Thymus (tissue), 11 donors: ENCODE measurements around the gene ARL8B. TPM values are rescaled to one million over a fixed set of nuclear protein-coding genes. Genes with fewer than 3 reads are reported as not detected.

ENCODE experiments used
- DNase-seq, 9 donors: peaks; one replicate each; pipeline ENCODE4 v3.0.0-alpha.2; 2013; ENCODE audit warnings: low spot score in 9 of 9, low read depth in 6 of 9, missing footprints in 1 of 9
- H3K27ac ChIP-seq, 2 donors: one replicate each; pipeline ENCODE4 v1.5.1; 2013; ENCODE audit warnings: control low read depth in 1 of 2, low read depth in 1 of 2, low read length in 1 of 2, mild to moderate bottlenecking in 1 of 2, moderate library complexity in 1 of 2
- H3K27me3 ChIP-seq, 2 donors: one replicate each; pipeline ENCODE4 v1.5.1; 2013; ENCODE audit warnings: low read length in 1 of 2; ENCODE audit not compliant: control insufficient read depth in 2 of 2, insufficient read depth in 1 of 2
- H3K36me3 ChIP-seq, 2 donors: one replicate each; pipeline ENCODE4 v1.5.1; 2013; ENCODE audit warnings: low read length in 1 of 2, mild to moderate bottlenecking in 1 of 2, moderate library complexity in 1 of 2; ENCODE audit not compliant: control insufficient read depth in 2 of 2, insufficient read depth in 2 of 2
- H3K4me1 ChIP-seq, 2 donors: one replicate each; pipeline ENCODE4 v1.5.1; 2013; ENCODE audit warnings: low read length in 2 of 2; ENCODE audit not compliant: control insufficient read depth in 2 of 2, insufficient read depth in 2 of 2
- H3K4me3 ChIP-seq, 2 donors: one replicate each; pipeline ENCODE4 v1.5.1; 2013; ENCODE audit warnings: low read length in 2 of 2, control low read depth in 1 of 2, mild to moderate bottlenecking in 1 of 2
- H3K9me3 ChIP-seq, 2 donors: one replicate each; pipeline ENCODE4 v1.5.1; 2013; ENCODE audit warnings: low read length in 1 of 2, mild to moderate bottlenecking in 1 of 2; ENCODE audit not compliant: control insufficient read depth in 2 of 2, insufficient read depth in 1 of 2
- WGBS: extraction: QIAGEN DNeasy Blood & Tissue Kit; methylation state at CpG from one replicate; pipeline ENCODE4 v1.1.7; 2013; 5-methylcytosine and 5-hydroxymethylcytosine counted together
- polyA plus RNA-seq: library from polyadenylated mRNA; stranded (reverse); fragments of 200-250 nt; gene quantifications from one replicate; pipeline ENCODE4 v1.2.3, GENCODE V29; 2013
- total RNA-seq: library from RNA; stranded (reverse); fragments of 120-200 nt; gene quantifications from one replicate; pipeline ENCODE4 v1.2.4, GENCODE V29; 2013
- donor health status: healthy.

The ARL8B gene
- total and polyA plus RNA-seq, 2 donors, result 29.8 to 53.2 TPM

DNA sequence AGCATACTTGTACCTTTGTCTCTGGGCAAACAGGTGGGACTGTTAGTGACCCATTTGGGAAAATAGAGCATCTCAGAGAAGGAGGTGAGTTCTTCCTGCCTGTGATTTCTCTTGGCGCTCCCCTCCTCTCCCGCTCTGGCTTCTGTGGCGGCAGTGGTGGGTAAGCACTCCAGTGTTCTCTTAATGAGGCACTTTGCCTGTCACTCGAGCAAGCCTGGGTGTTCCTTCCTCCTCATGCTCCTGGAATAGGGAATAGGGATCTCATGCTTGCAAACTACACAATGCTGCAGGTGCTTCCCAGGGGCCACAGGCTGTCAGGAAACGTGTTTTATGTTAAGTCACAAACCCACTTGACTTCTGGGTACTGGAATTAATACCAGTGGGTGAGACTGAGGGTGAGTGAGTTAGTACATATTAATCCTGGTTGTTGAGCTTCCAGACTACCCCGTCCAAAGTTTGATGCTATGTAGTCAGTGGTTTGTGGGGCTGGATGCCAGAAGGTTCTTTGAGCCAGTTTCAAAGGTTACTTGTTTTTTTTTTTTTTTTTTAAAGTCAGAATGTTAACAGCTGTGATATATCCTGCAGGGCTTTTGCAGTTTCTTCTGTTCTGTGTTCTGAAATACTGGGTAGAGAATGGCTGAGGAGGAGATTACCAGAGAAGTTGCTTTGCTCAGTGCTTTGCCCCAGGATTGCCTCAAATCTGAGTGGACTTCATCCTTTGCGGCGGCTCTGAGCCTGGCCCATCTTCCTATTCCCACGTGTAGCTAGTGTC lies 95.9 kb downstream of the ARL8B start:
- H3K36me3 ChIP-seq, result peaks cover 75 to 89% of the 10 kb centered on the region in 2 donors
- no peak for DNase-seq
- WGBS, result 96% methylated on average over 9 of the region's 9 CpGs

DNA sequence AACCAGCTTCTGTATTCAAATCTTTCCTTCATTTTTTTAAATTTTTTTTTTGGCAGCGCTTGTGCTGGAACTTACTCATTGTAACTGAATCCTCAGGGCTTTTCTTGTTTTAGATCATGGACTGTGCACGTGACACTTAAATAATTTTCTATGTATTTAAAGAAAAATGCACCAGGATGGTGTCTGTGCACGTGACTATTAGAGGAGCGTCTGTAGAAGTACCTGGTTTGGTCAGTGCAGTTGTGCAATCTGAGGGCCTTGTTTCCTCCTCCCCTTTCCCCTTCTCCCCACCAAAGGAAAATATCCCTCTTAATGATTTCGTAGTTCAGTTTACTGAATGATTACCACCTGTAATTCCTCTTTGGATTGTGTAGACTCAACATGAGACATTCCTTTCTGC lies 96.7 kb downstream of the ARL8B start:
- peaks cover 0 to 13% of the 10 kb centered on the region in 2 donors for H3K4me1 ChIP-seq
- 95% methylated on average over 5 of the region's 5 CpGs for WGBS
- peaks cover 0 to 2% of the 10 kb centered on the region in 2 donors for H3K9me3 ChIP-seq
- peak overlapping the region in 1 of 2 donors; percentile 65 for H3K27ac ChIP-seq
- peaks cover 67 to 81% of the 10 kb centered on the region in 2 donors for H3K36me3 ChIP-seq
- DNase-seq, result no peak
- H3K27me3 ChIP-seq, result no peaks in the 10 kb centered on the region
- H3K4me3 ChIP-seq, result no peak overlapping the region

More for the DNA sequence above, 95.9 kb downstream of the ARL8B start:
- Histone ChIP-seq H3K9me3 (peaks cover 0 to 2% of the 10 kb centered on the region in 2 donors), H3K27ac (peak overlapping the region in 1 of 2 donors; percentile 65), H3K4me3 (no peak overlapping the region), H3K27me3 (no peaks in the 10 kb centered on the region), H3K4me1 (peaks cover 0 to 13% of the 10 kb centered on the region in 2 donors)

DNA sequence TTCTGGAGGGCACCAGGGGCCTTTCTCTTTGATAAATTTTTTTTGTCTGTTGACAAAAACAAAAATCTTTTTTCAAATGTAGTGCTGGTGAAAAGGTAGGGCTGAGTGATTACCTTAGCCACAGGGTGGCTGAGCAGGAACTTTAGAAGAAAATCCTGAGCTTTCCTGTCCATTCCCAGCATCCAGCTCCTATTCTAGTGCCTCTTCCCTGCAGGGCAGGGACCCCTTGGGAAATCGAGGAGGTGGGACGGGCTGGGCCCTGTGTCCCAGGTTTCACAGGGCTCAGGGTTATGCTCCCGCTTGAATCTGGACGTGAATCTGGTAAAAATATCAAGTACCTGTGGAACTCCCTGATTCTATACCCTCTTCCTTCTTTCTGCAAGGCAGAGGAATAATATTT lies 97.1 kb downstream of the ARL8B start:
- H3K27ac ChIP-seq, result no peak overlapping the region
- H3K4me1 ChIP-seq, result peaks cover 0 to 13% of the 10 kb centered on the region in 2 donors
- no peak for DNase-seq
- H3K9me3 ChIP-seq, result peaks cover 0 to 2% of the 10 kb centered on the region in 2 donors
- H3K27me3 ChIP-seq, result no peaks in the 10 kb centered on the region
- 96% methylated on average over 4 of the region's 4 CpGs for WGBS
- peaks cover 63 to 77% of the 10 kb centered on the region in 2 donors for H3K36me3 ChIP-seq
- no peak overlapping the region for H3K4me3 ChIP-seq

DNA sequence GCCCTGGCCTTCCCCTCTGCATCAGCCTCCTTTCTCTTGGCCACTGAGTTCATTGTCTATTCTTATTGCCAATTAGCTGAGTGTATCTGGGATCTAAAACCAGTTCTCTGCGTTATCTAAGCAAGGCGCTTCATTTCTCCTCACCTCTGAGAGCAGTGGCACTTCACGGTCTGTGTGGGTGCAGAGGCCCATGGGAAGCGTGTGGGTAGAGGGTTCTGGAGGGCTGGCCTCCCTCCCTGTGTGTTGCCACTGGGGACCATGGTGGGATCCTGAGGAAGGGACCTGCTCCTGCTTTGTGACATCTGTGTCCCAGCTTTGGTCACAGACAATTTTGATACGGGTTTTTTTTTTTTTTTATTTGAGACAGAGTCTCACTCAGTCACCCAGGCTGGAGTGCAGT lies 98.1 kb downstream of the ARL8B start:
- Histone ChIP-seq H3K27me3 (no peaks in the 10 kb centered on the region), H3K4me3 (no peak overlapping the region), H3K27ac (peak overlapping the region in 1 of 2 donors; percentile 24), H3K9me3 (peaks cover 0 to 2% of the 10 kb centered on the region in 2 donors), H3K4me1 (peaks cover 0 to 13% of the 10 kb centered on the region in 2 donors), H3K36me3 (peaks cover 53 to 67% of the 10 kb centered on the region in 2 donors)
- 70% methylated on average over 5 of the region's 5 CpGs for WGBS
- DNase-seq, result no peak

- WGBS, result 86% methylated on average over 11 of the region's 11 CpGs
- H3K27me3 ChIP-seq, result no peaks in the 10 kb centered on the region
- H3K4me1 ChIP-seq, result peaks cover 0 to 13% of the 10 kb centered on the region in 2 donors
- no peak overlapping the region for H3K27ac ChIP-seq
- no peak for DNase-seq
- H3K36me3 ChIP-seq, result peaks cover 47 to 61% of the 10 kb centered on the region in 2 donors
- H3K4me3 ChIP-seq, result no peak overlapping the region
- peaks cover 0 to 2% of the 10 kb centered on the region in 2 donors for H3K9me3 ChIP-seq
Measured at GRCh38 chr3:5220667-5221431, 98.8 kb downstream of the ARL8B start.

- peaks cover 0 to 13% of the 10 kb centered on the region in 2 donors for H3K4me1 ChIP-seq
- peaks cover 41 to 52% of the 10 kb centered on the region in 2 donors for H3K36me3 ChIP-seq
- peaks cover 0 to 2% of the 10 kb centered on the region in 2 donors for H3K9me3 ChIP-seq
- no peak for DNase-seq
- WGBS, result 65% methylated on average over 6 of the region's 6 CpGs
- no peaks in the 10 kb centered on the region for H3K27me3 ChIP-seq
- no peak overlapping the region for H3K27ac ChIP-seq
- H3K4me3 ChIP-seq, result no peak overlapping the region
Measured at GRCh38 chr3:5221701-5222100, 99.6 kb downstream of the ARL8B start.

DNA sequence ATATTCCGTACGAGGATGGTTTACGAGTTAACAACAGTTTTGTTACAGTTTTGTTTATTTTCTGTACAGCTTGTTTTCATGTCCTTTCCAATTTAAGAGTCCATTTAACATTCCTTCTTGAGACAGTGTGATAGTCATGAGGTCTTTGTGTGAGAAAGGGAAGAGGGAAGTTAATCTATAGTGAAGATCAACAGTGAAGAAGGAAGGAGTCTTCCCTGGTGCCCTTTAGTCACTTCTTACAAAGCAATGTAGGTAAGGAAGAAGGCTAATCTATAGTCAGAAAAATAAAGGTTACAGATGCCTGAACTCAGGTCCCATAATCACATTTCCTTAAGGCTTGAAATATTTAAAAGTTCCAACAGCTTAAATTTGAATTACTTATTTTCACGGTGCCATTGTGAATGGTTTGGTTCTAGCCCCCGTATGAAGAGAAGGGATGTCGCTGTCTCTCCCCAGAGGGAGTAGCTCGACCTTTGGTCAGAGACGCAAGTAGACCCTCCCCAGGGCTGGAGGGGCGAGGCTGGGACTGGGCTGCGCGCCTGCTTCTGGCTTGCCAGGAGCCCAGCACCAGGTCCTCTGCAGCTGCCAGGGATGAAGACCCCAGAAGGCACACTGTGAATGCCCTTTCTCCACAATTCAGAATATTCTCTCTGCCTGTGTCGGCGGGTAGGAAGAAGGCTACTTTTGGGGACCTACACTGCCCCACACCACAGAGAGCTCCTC lies 100.4 kb downstream of the ARL8B start:
- Histone ChIP-seq H3K4me1 (peaks cover 0 to 9% of the 10 kb centered on the region in 2 donors), H3K27me3 (no peaks in the 10 kb centered on the region), H3K4me3 (no peak overlapping the region), H3K36me3 (peaks cover 36 to 46% of the 10 kb centered on the region in 2 donors), H3K27ac (no peak overlapping the region), H3K9me3 (peaks cover 0 to 2% of the 10 kb centered on the region in 2 donors)
- DNase-seq, result no peak
- 97% methylated on average over 13 of the region's 13 CpGs for WGBS

GRCh38 chr3:5226783-5227182 lies 104.7 kb downstream of the ARL8B start:
- peak in 1 of 9 donors; percentile 48 for DNase-seq
- Histone ChIP-seq H3K9me3 (no peaks in the 10 kb centered on the region), H3K36me3 (peaks cover 5 to 12% of the 10 kb centered on the region in 2 donors), H3K4me1 (no peaks in the 10 kb centered on the region), H3K4me3 (no peak overlapping the region), H3K27ac (no peak overlapping the region), H3K27me3 (no peaks in the 10 kb centered on the region)
- WGBS, result 63% methylated on average over 6 of the region's 6 CpGs
